GM19043 (cell line): ENCODE data around the gene MAP4.

Experiments used
- ATAC-seq: cut with Tn5 transposase; IDR thresholded peaks from one replicate; pipeline ENCODE4 v1.9.1; 2021; ENCODE audit warnings: low read depth; ENCODE audit not compliant: unreplicated experiment

Gene MAP4

GRCh38 chr3:47868306-47868705 lies 147.9 kb downstream of the MAP4 start:
- ATAC-seq: no peak

- ATAC-seq: no peak
These were observed 148.7 kb downstream of the MAP4 start for GRCh38 chr3:47867451-47868044.

GRCh38 chr3:47865192-47865591 lies 151.0 kb downstream of the MAP4 start:
- no peak for ATAC-seq

- no peak for ATAC-seq
These were observed 152.7 kb downstream of the MAP4 start for GRCh38 chr3:47863391-47864128.

GRCh38 chr3:47859956-47860605 lies 156.1 kb downstream of the MAP4 start:
- ATAC-seq: no peak

GRCh38 chr3:47857151-47857550 lies 159.1 kb downstream of the MAP4 start:
- ATAC-seq: no peak

GRCh38 chr3:47856669-47857068 lies 159.5 kb downstream of the MAP4 start:
- ATAC-seq: no peak

GRCh38 chr3:47855461-47856383 lies 160.5 kb downstream of the MAP4 start:
- no peak for ATAC-seq

- no peak for ATAC-seq
These were observed 161.3 kb downstream of the MAP4 start for GRCh38 chr3:47854720-47855455.

GRCh38 chr3:47854267-47854666 lies 161.9 kb downstream of the MAP4 start:
- ATAC-seq: no peak

GRCh38 chr3:47852604-47853602 lies 163.3 kb downstream of the MAP4 start:
- no peak for ATAC-seq

- no peak for ATAC-seq
These were observed 164.2 kb downstream of the MAP4 start for GRCh38 chr3:47851888-47852603.

- ATAC-seq: no peak
These were observed 165.4 kb downstream of the MAP4 start for GRCh38 chr3:47850564-47851410.

- ATAC-seq: no peak
These were observed 166.3 kb downstream of the MAP4 start for GRCh38 chr3:47849699-47850563.

GRCh38 chr3:47849186-47849698 lies 167.0 kb downstream of the MAP4 start:
- ATAC-seq: no peak

GRCh38 chr3:47848599-47849117 lies 167.6 kb downstream of the MAP4 start:
- no peak for ATAC-seq
